Neural progenitor cell (in vitro differentiated cells): ENCODE results near the gene GBP1. TPM values are rescaled to one million over a fixed set of nuclear protein-coding genes. Genes with fewer than 3 reads are reported as not detected.
"Not testable (repeated sequence)": the region's sequence is repeated elsewhere in the genome, so short reads cannot be mapped to it uniquely, and the experiment has no call there.

Source experiments
- DNase-seq: peaks from one replicate; pipeline ENCODE4 v3.0.0-alpha.2; 2016; ENCODE audit warnings: low spot score
- H2AFZ ChIP-seq: fragments of 200-600 bp; sonication (generic); replicated peaks from 2 replicates; pipeline ENCODE4 v1.6.1; 2016; ENCODE audit warnings: antibody characterized with exemption
- H3F3A ChIP-seq: fragments of 200-600 bp; sonication (generic); 2 replicates; pipeline ENCODE4 v1.6.1; 2016; ENCODE audit warnings: antibody characterized with exemption, low read depth
- H3K27ac ChIP-seq: fragments of 200-600 bp; sonication (generic); 2 replicates; pipeline ENCODE4 v1.5.1; 2016; ENCODE audit warnings: mild to moderate bottlenecking
- H3K27me3 ChIP-seq: fragments of 200-600 bp; sonication (generic); 2 replicates; pipeline ENCODE4 v1.6.1; 2016; ENCODE audit warnings: mild to moderate bottlenecking, moderate library complexity
- H3K36me3 ChIP-seq: fragments of 200-600 bp; sonication (generic); 2 replicates; pipeline ENCODE4 v1.5.1; 2016
- H3K4me1 ChIP-seq: fragments of 200-600 bp; sonication (generic); 2 replicates; pipeline ENCODE4 v1.6.1; 2016; ENCODE audit warnings: mixed run types
- H3K4me2 ChIP-seq: fragments of 200-600 bp; sonication (generic); 2 replicates; pipeline ENCODE4 v1.6.1; 2016
- H3K4me3 ChIP-seq: fragments of 200-600 bp; sonication (generic); 2 replicates; pipeline ENCODE4 v1.5.1; 2016
- H3K79me2 ChIP-seq: fragments of 200-600 bp; sonication (generic); 2 replicates; pipeline ENCODE4 v1.6.1; 2016; ENCODE audit warnings: low read depth
- H3K9ac ChIP-seq: fragments of 200-600 bp; sonication (generic); 2 replicates; pipeline ENCODE4 v1.6.1; 2016
- H3K9me3 ChIP-seq: fragments of 200-600 bp; sonication (generic); 2 replicates; pipeline ENCODE4 v1.5.1; 2016; ENCODE audit warnings: low read depth
- H4K20me1 ChIP-seq: fragments of 200-600 bp; sonication (generic); 2 replicates; pipeline ENCODE4 v1.6.1; 2016; ENCODE audit warnings: low read depth
- H3K27ac Mint-ChIP-seq: 3 replicates; pipeline ENCODE4 v1.8.0; 2021; ENCODE audit warnings: mixed read lengths
- H3K27me3 Mint-ChIP-seq: 2 replicates; pipeline ENCODE4 v1.8.0; 2022; ENCODE audit warnings: low read depth, mild to moderate bottlenecking, inconsistent platforms, moderate library complexity, mixed read lengths; ENCODE audit not compliant: insufficient read depth
- H3K36me3 Mint-ChIP-seq: 3 replicates; pipeline ENCODE4 v1.8.0; 2021; ENCODE audit warnings: mixed read lengths
- H3K4me1 Mint-ChIP-seq: 3 replicates; pipeline ENCODE4 v1.8.0; 2021; ENCODE audit warnings: mixed read lengths
- H3K4me3 Mint-ChIP-seq: 3 replicates; pipeline ENCODE4 v1.8.0; 2021; ENCODE audit warnings: mild to moderate bottlenecking, moderate library complexity, mixed read lengths
- H3K9me3 Mint-ChIP-seq: 3 replicates; pipeline ENCODE4 v1.8.0; 2020; ENCODE audit warnings: mixed read lengths
- CTCF ChIP-seq: fragments of 200-600 bp; sonication (generic); IDR thresholded peaks from 2 replicates; pipeline ENCODE4 v1.5.1; 2017; ENCODE audit warnings: antibody characterized with exemption, mild to moderate bottlenecking
- EZH2 ChIP-seq: fragments of 200-600 bp; sonication (generic); IDR thresholded peaks from 2 replicates; pipeline ENCODE4 v1.6.1; 2017; ENCODE audit warnings: antibody characterized with exemption, mild to moderate bottlenecking, moderate library complexity
- EZH2phosphoT487 ChIP-seq: fragments of 200-600 bp; sonication (generic); IDR thresholded peaks from 2 replicates; pipeline ENCODE4 v1.6.1; 2017; ENCODE audit warnings: antibody characterized with exemption
- total RNA-seq: library from RNA; depleted of rRNA; stranded (reverse); fragments of >200 nt; gene quantifications from 2 replicates; pipeline ENCODE4 v1.2.3, GENCODE V29; 2015; ENCODE audit warnings: low replicate concordance

The GBP1 gene
- total RNA-seq, 1 donor from 2014 or later = not detected

GRCh38 chr1:89025928-89026327 lies 39.1 kb downstream of the GBP1 start:
- no peak overlapping the region for H2AFZ ChIP-seq
- H3K36me3 ChIP-seq = no peaks in the 10 kb centered on the region
- Mint-ChIP-seq H3K27me3 (no peaks in the 10 kb centered on the region), H3K9me3 (no peaks in the 10 kb centered on the region), H3K4me3 (no peak overlapping the region), H3K4me1 (no peaks in the 10 kb centered on the region), H3K27ac (no peak overlapping the region), H3K36me3 (no peaks in the 10 kb centered on the region)
- H3K27ac ChIP-seq = no peak overlapping the region
- no peaks in the 10 kb centered on the region for H3F3A ChIP-seq
- H3K9ac ChIP-seq = no peak overlapping the region
- peaks cover 5% of the 10 kb centered on the region for H3K4me1 ChIP-seq
- no peaks in the 10 kb centered on the region for H3K79me2 ChIP-seq
- no peak overlapping the region for H3K4me2 ChIP-seq
- DNase-seq = no peak
- no peak overlapping the region for H3K4me3 ChIP-seq
- H3K9me3 ChIP-seq = no peaks in the 10 kb centered on the region
- H3K27me3 ChIP-seq = no peaks in the 10 kb centered on the region
- TF ChIP-seq EZH2 (no peak), CTCF (no peak)
- no peaks in the 10 kb centered on the region for H4K20me1 ChIP-seq

GRCh38 chr1:89023026-89023425 lies 42.0 kb downstream of the GBP1 start:
- no peak overlapping the region for H3K4me3 Mint-ChIP-seq
- Histone ChIP-seq H3K27ac (no peak overlapping the region), H3K9ac (no peak overlapping the region), H3K9me3 (no peaks in the 10 kb centered on the region), H3K4me1 (peaks cover 5% of the 10 kb centered on the region), H2AFZ (no peak overlapping the region), H3K79me2 (no peaks in the 10 kb centered on the region), H3K4me3 (no peak overlapping the region), H3K4me2 (no peak overlapping the region), H3K36me3 (no peaks in the 10 kb centered on the region), H3K27me3 (no peaks in the 10 kb centered on the region), H4K20me1 (no peaks in the 10 kb centered on the region), H3F3A (no peaks in the 10 kb centered on the region)
- no peak overlapping the region for H3K27ac Mint-ChIP-seq
- H3K27me3 Mint-ChIP-seq = no peaks in the 10 kb centered on the region
- H3K36me3 Mint-ChIP-seq = no peaks in the 10 kb centered on the region
- no peak for DNase-seq
- TF ChIP-seq EZH2phosphoT487 (no peak), EZH2 (no peak), CTCF (no peak)
- H3K4me1 Mint-ChIP-seq = no peaks in the 10 kb centered on the region
- H3K9me3 Mint-ChIP-seq = no peaks in the 10 kb centered on the region

- Mint-ChIP-seq H3K36me3 (no peaks in the 10 kb centered on the region), H3K27ac (no peak within 1 kb of the TSS), H3K9me3 (no peaks in the 10 kb centered on the region), H3K4me1 (no peaks in the 10 kb centered on the region), H3K4me3 (no peak within 1 kb of the TSS), H3K27me3 (no peaks in the 10 kb centered on the region)
- Histone ChIP-seq H3K9ac (no peak within 1 kb of the TSS), H3K27me3 (no peaks in the 10 kb centered on the region), H3K79me2 (no peaks in the 10 kb centered on the region), H3K4me1 (peaks cover 5% of the 10 kb centered on the region), H3F3A (no peaks in the 10 kb centered on the region), H3K4me2 (no peak within 1 kb of the TSS), H3K36me3 (no peaks in the 10 kb centered on the region), H2AFZ (peak within 1 kb of the TSS; percentile 30), H3K4me3 (no peak within 1 kb of the TSS), H4K20me1 (no peaks in the 10 kb centered on the region), H3K27ac (no peak within 1 kb of the TSS), H3K9me3 (no peaks in the 10 kb centered on the region)
- no peak for DNase-seq
- TF ChIP-seq EZH2phosphoT487 (no peak), CTCF (no peak), EZH2 (no peak)
These were observed 42.6 kb downstream of the GBP1 start, which contains the start of gene GBP3 for GRCh38 chr1:89022167-89022959. GBP3 (minus strand) TSS chr1:89022866; CDS start chr1:89020721, 2,145 bp downstream.

- not testable (repeated sequence) for H3K27ac Mint-ChIP-seq, H3K9ac ChIP-seq, H3K36me3 Mint-ChIP-seq, H3K4me3 ChIP-seq, H3K27ac ChIP-seq, H3K4me1 ChIP-seq, H3F3A ChIP-seq, DNase-seq, H3K27me3 ChIP-seq, H3K9me3 ChIP-seq, H3K36me3 ChIP-seq, H3K4me3 Mint-ChIP-seq, H2AFZ ChIP-seq, H3K4me1 Mint-ChIP-seq, H3K27me3 Mint-ChIP-seq, H3K9me3 Mint-ChIP-seq, H4K20me1 ChIP-seq, H3K79me2 ChIP-seq, H3K4me2 ChIP-seq
These were observed 46.7 kb downstream of the GBP1 start for GRCh38 chr1:89018318-89018717.
